GM19452 (cell line): ENCODE measurements around the gene PPP1R12B.
"Not testable (repeated sequence)": the region's sequence is repeated elsewhere in the genome, so short reads cannot be mapped to it uniquely, and the experiment has no call there.

Source experiments
- ATAC-seq: cut with Tn5 transposase; IDR thresholded peaks from one replicate; pipeline ENCODE4 v1.9.1; 2021; ENCODE audit not compliant: unreplicated experiment

Gene PPP1R12B

GRCh38 chr1:202397256-202397655, 48.8 kb downstream of the PPP1R12B start:
- no peak for ATAC-seq

DNA sequence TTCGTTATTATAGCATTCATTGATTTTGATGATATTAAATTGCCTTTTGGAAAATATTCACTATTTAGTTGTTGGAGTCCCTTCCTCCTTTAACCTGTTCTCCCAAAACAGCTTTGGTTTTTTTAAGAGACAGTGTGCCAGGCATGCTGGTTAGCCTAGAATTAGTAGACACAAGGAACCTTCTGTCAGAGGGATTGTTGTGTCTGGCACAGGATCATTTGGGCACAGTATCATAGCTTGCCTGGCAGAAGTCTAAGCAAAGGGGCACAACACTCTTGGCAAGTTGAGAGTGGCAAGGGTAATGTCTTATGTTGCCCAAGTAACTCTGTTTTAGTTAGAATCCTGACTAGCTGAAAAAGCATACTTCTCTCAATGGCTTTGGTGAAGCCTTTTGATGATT, 49.9 kb downstream of the PPP1R12B start:
- not testable (repeated sequence) for ATAC-seq

DNA sequence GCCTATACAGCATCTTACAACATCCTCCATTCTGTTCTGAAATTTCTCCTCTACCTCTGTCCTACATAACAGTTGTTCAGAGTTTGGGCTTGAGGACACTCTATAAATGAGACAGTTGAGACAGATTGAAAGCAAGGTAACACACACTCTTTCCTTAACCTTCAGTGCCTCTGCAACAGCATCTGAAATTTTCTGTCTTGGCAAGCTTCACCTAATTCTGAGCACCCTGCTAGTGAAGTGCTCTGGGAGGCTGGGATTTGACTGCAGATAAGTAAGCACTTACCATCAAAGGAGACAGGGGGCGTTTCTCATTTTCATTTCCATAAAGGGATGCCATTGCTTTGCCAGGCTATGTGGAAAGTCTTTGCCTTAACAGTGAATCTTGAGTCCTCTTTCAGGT, 53.3 kb downstream of the PPP1R12B start:
- ATAC-seq = not testable (repeated sequence)

- not testable (repeated sequence) for ATAC-seq
Observed at GRCh38 chr1:202403381-202403780, 54.9 kb downstream of the PPP1R12B start.

GRCh38 chr1:202405928-202406327, 57.4 kb downstream of the PPP1R12B start:
- no peak for ATAC-seq

DNA sequence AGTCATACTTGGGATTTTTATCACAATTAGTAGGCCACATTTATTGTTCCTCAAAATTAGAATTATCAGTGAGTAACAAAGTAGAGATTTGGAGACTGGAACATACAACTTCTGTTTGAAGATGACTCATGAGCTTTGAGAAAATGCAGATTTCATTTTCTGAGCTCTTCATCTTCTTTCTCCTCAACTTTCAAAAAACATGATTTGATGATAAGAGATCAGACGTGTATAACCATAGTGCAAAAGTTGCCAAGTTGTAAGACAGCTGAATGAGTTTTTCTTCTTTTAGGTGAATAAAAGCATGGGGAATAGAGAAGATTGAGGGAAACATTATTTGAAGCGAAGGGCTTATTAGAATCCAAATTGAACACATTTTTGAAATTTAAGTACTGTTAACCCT, 58.4 kb downstream of the PPP1R12B start:
- ATAC-seq = not testable (repeated sequence)

GRCh38 chr1:202407378-202407777, 58.9 kb downstream of the PPP1R12B start:
- ATAC-seq = not testable (repeated sequence)

DNA sequence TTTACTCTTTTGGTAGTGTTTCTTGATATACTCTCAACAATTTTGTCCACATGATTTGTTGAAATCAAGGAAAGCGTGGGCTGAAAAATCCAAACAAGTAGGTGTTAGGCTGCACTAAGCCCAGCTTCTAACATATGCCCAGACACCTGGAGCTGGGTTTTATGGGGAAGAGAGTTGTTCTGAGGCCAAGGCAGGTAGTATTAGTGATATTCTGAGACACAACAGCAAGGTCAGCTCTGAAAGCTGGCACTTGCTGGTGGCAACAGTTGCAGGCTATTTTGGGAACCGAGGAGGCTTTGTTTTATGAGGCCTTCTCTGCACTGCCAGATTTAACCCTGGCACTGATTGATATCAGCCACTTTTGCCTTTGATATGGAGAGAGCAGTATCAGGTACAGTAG, 61.8 kb downstream of the PPP1R12B start:
- not testable (repeated sequence) for ATAC-seq

GRCh38 chr1:202410854-202411357, 62.4 kb downstream of the PPP1R12B start:
- not testable (repeated sequence) for ATAC-seq

GRCh38 chr1:202411422-202411821, 62.9 kb downstream of the PPP1R12B start:
- ATAC-seq = no peak

- ATAC-seq = not testable (repeated sequence)
Observed at GRCh38 chr1:202412421-202412820, 63.9 kb downstream of the PPP1R12B start.

DNA sequence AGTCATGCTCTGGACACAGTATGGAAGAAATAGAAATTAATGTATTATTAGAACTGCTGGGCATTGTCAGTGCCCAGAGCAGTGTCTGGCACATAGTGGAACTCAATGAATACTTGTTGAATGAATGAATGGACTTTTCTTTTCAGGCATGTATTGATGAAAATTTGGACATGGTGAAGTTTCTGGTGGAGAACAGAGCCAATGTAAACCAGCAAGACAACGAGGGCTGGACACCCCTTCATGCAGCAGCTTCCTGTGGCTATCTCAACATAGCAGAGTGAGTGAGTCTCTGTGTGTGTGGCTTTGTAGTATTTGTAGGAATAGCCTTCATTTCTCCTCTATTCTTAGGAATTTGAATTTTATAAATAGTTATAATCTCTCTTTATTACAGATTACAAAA, 68.1 kb downstream of the PPP1R12B start:
- ATAC-seq = no peak

DNA sequence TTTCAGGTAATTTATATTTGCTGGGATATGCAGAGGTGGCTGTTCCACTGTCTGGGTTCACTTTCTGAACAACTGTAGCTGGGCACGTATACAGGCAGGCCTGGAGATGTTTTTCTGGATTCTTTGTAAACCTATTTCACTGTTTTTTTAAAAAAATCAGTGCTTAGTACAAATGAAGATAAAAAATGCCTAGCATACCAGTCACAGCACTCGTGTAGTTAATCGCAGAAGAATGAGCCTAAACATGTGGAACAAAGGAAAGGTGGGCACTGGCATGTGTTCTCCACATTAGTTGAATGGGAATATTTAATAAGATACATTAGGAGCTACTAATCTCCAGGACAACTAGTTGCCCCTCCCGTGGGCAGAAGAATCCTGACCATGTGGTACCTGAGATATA, 68.6 kb downstream of the PPP1R12B start:
- not testable (repeated sequence) for ATAC-seq

- ATAC-seq = not testable (repeated sequence)
Observed at GRCh38 chr1:202417762-202418201, 69.3 kb downstream of the PPP1R12B start.

DNA sequence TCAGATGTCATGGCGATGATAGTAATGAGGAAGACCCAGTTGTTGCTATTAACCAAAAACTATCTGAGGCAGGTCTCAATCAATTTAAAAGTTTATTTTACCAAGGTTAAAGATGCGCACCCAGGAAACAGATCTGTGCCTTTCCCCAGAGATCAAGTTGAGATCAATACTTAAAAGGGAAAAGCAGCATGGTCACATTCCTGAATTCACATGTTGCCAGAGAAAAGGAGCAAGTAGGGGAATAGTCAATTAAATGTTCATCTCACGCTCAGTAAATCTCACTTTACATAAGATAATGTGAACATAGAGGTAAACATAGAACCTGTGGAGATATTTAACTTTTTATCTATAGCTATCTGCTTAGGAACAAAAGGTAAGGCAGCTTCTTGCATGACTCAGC, 71.2 kb downstream of the PPP1R12B start:
- ATAC-seq = not testable (repeated sequence)

- ATAC-seq = not testable (repeated sequence)
Observed at GRCh38 chr1:202420422-202421094, 72.1 kb downstream of the PPP1R12B start.

DNA sequence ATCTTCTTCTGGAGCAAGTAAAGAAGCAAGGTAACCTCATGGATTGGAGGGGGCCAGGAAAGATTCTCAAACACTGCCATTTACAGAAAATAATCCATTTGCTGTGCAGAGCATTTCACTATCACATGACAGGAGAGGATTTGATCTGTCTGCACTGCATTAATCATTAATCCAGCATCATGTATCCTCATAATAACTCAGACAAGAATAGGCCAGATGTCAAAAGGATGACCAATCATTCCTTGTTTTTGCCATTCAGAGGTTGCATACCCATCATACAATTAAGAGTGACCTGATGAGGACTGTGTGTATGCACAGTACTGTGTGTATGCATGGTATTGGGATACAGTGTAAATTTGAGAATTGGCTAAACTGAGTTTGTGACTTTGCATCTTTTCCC, 74.2 kb downstream of the PPP1R12B start:
- ATAC-seq = not testable (repeated sequence)

DNA sequence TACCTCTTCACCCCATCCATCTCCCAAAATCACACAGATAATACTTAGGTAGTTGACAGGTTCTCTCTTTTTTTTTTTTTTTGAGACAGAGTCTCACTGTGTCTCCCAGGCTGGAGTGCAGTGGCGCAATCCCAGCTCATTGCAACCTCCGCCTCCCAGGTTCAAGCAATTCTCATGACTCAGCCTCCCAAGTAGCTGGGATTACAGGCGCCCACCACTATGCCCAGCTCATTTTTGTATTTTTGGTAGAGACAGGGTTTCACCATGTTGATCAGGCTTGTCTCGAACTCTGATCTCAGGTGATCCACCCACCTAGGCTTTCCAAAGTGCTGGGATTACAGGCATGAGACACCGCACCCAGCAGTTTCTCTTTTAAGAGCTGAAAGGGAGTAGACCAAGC, 75.8 kb downstream of the PPP1R12B start:
- ATAC-seq = not testable (repeated sequence)

- ATAC-seq = not testable (repeated sequence)
Observed at GRCh38 chr1:202430111-202430510, 81.6 kb downstream of the PPP1R12B start.

GRCh38 chr1:202432338-202432737, 83.8 kb downstream of the PPP1R12B start:
- ATAC-seq = not testable (repeated sequence)

DNA sequence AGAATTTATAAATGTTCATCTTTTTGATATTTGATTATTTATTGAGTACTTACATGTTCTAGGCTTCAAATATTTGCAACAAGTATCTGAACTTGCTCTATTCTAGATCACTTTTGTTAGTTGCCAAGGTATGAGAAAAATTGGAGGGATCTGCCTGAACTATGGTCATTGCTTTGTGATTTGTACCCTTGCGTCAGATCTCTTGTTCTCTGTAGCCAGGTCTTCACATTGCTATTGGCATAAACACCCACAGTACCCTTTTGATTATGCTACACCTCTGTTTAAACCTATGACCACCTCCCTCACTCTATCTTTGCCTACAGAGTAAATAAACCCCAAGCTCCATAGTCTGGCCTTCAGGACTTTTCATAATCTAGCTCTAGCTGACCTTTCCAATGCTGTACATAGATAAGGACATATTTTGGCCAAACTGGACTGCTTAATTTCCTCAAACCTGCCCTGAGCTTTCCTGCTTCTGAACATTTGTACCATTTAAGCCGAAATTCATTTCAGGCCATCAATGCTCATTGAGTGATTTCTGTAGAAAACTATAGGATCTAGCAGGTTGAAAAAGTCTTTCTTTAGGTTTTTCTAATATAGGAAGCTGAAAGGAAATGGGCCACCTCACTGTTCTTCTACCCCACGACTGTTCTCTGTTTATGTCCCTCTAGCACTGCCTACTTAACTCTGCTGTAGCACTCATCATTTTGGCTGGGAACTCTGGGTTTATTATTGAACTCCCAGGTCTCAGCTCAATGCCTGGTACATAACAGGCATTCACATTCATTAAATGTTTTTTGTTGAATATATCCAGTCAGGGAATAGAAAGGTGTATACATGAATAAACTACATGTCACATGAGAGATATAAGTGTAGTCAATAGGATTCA, 84.9 kb downstream of the PPP1R12B start:
- no peak for ATAC-seq

DNA sequence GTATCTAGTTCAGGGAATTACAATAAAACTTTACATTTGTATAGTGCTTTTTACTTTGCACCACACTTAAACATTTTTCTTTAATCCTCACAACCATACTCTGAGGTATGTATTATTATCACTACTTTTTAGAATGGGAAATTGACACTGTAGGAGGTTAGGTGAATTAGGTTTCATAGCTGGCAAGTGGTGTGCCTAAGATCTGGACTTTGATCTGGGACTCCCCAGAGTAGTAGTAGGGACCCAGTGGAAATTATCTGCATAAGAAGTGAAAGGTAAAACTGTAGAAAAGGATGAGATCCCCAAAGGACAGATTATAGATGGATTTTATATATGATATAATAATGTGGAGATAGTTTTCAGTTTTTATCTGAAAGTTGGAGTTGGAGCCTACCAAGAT, 85.6 kb downstream of the PPP1R12B start:
- no peak for ATAC-seq
